B cell (primary cell): Measurements from ENCODE around the gene FAM174C.

Source experiments
- EZH2 ChIP-seq: IDR thresholded peaks from 2 replicates; pipeline ENCODE4 v1.6.1; 2012; ENCODE audit warnings: borderline replicate concordance, low read depth, mild to moderate bottlenecking, moderate library complexity, low read length; ENCODE audit not compliant: insufficient read depth, poor library complexity, severe bottlenecking
- TF ChIP-seq, protein P1 (sequence below): fragments of 200-600 bp; IDR thresholded peaks from one replicate; pipeline ENCODE4 v1.8.0; 2022; ENCODE audit warnings: antibody characterized with exemption, mild to moderate bottlenecking

DNA sequence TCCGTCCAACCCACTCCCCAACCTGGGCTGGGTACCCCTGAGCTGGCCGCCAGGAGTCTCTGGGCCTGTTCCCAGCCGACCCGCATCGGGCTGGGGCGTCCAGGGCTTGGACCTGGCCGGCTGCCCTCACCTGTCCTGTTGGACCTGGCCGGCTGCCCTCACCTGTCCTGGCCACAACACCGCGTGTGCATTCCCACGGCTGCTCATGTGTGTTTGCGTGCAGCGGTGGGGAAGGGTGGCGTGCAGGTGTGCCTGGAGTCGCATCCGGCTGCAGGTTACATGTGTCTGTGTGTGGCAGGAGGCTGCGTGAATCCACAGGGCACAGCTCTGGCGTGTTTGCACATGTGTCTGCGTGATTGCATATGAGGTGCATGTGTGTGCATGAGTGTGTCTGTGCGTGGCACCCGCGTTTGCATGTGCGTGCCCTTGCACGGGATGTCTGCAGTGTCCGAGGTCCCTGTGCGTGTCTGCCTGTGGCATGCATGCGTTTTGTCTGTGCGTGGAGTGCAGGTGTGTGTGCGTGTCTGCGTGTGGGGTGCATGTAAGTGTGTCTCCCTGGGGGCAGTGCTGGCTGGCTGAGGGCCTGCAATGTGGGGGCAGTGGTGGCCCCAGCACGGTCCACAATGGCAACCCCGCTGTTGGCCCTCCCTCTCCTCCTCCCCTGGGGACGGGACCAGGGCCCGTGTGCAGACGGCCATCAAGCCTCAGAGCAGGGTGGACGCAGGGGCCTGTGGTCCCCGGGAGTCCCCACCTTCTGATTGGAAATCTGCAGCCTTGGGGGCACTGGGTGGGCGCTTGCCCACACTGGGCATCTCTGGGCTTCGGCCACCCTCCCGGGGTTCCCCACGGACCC is 13.7 kb downstream of the FAM174C start:
- TF ChIP-seq, protein P1, sequence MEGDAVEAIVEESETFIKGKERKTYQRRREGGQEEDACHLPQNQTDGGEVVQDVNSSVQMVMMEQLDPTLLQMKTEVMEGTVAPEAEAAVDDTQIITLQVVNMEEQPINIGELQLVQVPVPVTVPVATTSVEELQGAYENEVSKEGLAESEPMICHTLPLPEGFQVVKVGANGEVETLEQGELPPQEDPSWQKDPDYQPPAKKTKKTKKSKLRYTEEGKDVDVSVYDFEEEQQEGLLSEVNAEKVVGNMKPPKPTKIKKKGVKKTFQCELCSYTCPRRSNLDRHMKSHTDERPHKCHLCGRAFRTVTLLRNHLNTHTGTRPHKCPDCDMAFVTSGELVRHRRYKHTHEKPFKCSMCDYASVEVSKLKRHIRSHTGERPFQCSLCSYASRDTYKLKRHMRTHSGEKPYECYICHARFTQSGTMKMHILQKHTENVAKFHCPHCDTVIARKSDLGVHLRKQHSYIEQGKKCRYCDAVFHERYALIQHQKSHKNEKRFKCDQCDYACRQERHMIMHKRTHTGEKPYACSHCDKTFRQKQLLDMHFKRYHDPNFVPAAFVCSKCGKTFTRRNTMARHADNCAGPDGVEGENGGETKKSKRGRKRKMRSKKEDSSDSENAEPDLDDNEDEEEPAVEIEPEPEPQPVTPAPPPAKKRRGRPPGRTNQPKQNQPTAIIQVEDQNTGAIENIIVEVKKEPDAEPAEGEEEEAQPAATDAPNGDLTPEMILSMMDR = no peak
- no peak for TF ChIP-seq EZH2
